Measurements from ENCODE around the gene C1orf35.
A peak's percentile ranks its signal among the peaks of the same experiment; 100 is the strongest.
"Not testable (repeated sequence)": the region's sequence is repeated elsewhere in the genome, so short reads cannot be mapped to it uniquely, and the experiment has no call there.

Gene C1orf35

GRCh38 chr1:228142155-228142691 is 39.1 kb upstream of the C1orf35 start:
- DNase-seq, result no peak

- DNase-seq, result no peak
Observed at GRCh38 chr1:228141226-228142044, 38.3 kb upstream of the C1orf35 start.

DNA sequence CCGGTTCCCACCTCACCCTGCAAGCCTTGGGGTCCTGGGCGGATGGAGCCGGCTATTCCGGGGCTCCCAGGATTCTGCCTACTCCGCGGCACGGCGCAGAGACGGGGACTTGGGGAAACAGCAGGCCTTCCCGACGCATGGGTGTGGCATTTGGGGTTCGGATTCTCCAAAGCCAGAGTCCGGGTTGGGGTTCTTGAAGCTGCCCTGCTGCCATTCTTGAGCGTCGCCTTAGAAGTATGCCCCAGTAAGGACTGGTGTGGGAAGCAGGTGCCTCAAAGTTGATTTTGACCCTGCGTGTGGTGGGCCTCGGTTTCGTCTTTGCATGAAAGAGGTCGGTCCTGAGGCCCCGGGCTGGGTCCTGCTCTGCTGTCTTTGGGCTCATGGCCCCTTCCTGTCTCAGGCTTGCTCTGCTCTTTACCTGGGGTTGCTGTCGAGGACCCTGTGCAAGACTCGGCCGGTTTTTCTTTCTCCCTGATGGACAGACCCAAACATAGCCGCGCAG is 37.6 kb upstream of the C1orf35 start:
- DNase-seq, result no peak

DNA sequence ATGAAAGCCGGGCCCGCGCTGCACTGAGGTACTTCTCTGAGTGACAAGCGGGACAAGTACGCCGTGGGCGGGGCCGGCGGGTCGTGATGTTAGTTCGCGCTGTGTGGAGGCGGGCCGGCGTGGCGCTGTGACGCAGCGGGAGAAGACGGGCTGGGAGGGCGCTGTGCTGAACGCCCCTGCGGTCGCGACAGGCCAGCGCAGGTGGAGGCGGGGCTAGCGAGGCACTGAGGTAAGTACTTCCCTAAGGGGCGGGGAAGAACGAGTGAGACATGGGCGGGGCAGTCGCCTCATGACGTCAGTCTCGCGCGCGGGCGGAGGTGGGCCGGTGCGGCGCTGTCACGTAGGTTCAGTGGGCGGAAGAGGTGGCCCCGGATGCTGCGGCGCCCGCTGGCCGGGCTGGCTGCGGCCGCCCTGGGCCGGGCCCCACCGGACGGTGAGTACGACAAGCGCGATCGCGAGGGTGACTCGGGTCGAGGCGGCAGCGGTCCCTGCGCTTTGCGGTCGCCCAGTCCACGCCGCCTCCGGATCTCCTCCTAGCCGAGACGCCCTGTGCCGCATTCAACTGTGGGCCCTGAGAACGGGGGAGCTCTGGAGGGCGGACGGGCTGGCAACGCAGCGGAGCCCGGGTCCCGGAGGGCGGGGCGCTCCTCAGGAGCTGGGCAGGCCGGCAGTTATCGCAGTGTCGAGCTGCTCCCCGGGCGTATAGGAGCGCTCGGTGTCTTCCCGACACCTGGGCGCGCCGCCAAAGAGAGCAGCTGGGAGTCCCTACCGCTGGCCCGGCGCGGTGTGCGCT is 37.0 kb upstream of the C1orf35 start, which contains the start of gene GUK1:
Gene GUK1, plus strand, starts transcription at position 349 of the 793 bp plus-strand sequence. Its CDS starts 24 bp downstream, at position 373.
- peak; percentile 99 for DNase-seq

DNA sequence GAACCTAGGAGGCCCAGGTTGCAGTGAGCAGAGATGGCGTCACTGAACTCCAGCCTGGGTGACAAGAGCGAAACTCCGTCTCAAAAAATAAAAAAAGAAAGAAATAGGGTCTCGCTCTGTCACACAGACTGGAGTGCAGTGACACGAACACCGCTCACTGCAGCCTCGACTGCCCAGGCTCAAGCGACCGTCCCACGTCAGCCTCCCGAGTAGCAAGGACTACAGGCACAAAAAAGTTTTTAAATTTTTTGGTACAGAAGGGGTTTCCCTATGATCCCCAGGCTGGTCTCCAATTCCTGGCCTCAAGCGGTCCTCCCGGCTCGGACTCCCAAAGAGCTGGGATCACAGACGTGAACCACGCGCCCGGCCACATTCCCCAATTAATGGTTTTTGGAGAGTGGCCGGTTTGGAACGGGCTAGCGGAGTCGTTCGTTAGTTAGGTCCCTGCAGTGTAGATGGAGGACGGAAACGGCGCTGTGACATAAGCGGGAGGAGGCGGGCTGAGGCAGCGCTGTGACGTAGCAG is 36.3 kb upstream of the C1orf35 start:
- DNase-seq, result no peak

DNA sequence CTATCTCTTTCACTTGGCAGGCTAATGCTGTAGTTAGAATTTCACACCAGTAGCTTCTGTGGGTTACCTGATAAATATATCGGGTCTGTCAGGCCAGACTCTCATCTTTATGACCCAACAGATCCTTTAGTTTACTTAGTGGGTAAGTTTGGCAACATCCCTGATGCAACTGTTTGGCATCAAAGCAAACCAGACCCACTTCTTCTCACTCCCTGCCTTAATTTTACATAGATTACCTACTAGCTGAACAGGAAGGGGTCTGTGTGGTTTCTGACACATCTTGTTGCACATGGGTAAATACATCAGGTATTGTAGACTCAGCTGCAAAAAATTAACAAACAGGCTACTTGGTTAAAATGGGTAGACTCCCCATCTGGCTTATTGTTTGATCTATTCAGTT is 33.8 kb upstream of the C1orf35 start:
- DNase-seq, result no peak

GRCh38 chr1:228134591-228134990 is 31.5 kb upstream of the C1orf35 start:
- DNase-seq, result no peak

DNA sequence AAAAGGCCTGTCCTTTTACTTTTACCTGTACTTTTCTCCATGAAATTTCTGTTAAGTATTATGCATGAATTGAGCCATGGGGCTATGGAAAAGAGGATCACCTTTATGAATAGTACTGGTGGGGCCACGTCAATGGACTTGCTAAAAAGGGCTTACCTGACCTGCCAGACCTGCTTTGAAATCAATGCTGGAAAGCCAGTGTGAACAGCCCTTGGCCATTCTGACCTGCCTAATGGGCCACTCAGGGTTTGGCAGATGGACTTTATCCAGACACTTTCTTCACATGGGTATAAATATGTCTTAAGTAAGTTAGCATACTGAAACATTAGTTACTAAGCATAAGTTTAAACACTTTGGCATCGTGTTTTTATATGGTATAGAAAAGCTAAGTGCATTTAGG is 28.6 kb upstream of the C1orf35 start:
- no peak for DNase-seq

DNA sequence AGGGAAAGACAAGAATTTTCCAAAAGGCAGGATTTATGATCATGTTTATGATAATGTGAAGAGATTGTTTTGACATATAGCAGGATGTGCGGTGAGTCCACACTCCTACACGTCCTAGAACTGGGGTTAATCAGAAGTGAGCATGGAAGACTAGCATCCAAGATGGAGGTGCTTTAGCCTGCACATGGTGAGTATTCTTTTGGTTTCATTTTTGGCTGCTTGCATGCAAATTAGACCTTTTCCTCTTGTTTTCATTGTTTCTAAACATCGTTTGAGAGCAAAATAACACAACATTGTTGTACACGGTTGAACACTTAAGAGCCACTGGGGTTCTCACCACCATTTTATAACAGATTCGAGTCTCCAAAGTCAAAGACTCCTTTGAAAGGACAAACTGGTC is 22.1 kb upstream of the C1orf35 start:
- DNase-seq, result no peak

DNA sequence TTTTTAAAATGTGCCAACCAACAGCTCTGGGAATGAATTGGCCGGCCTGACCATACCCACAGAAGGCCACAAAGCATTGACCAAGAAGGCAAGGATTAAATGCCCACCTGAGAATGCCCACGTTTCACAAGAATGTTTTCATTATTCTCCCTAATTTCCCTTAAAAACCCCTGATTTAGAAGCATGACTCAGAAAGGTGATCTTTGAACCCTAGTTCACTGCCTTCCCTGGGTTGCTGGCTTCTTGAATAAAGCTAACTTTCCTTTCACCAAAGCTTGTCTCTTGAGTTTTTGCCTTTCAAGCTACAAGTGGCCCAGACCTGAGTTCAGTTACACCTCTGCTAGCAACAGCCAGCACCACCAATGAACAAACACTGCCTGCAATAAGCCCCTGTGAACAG is 20.4 kb upstream of the C1orf35 start:
- DNase-seq, result no peak

- DNase-seq, result no peak
Observed at GRCh38 chr1:228122921-228123441, 19.9 kb upstream of the C1orf35 start.

DNA sequence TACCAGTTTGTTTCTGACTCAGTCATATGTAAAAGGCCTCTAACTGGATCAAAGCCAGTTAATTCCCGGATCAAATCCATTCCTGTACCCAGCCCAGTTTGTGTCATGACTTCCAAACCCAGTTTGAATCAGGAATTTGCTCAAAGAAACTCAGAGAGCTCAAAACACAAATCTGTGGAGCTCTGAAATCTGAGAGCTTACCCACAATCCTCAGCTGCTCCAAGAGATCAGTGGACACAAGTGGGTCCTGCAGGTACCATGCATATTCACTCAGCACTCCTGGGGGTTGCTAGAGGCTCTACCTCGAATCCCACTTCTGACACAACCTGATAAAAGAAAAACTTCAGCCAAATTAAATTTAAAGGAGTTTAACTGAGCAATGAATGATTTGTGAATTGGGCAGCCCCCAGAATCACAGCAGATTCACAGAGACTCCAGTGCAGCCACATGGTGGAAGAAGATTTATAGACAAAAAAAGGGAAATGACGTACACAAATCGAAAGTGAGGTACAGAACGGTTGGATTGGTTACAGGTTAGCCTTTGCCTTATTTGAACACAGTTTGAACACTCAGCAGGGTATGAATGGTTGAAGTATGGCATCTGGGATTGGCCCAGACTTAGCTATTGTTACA is 17.8 kb upstream of the C1orf35 start:
- DNase-seq, result no peak

DNA sequence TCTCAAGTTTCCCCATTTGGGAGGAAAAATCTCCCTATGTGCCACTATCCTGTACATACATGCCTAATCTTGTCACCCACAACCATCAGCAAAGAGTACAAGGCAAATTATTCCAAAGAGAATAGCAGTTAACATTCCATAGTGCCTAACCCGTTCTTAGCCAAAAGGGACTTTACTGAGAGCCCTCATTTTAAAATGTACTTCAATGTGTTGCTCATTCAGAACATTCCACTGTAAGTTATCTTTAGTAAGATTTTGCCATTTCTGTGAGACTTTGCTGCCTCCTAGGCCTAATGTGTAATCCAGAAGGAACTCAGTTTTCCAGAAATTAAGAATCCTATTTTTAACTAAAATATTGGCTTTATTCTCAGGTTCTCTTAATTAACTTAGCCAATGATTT is 17.2 kb upstream of the C1orf35 start:
- DNase-seq, result no peak

GRCh38 chr1:228118040-228118439 is 14.9 kb upstream of the C1orf35 start:
- DNase-seq, result no peak

DNA sequence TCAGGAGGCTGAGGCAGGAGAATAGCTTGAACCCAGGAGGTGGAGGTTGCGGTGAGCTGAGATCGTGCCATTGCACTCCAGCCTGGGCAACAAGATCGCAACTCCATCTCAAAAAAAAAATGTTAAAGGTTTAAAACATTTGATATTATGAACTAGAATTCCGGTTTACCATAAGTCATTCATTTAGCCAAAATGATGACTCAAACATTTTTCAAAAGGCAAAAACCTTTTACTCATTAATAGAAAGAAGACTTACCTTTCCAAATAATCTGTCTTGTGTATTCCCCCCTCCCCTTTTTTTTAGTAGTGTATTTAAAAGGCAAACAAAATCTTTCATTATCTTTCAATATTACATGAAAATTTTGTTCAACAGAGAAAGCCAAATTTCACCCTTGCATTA is 14.2 kb upstream of the C1orf35 start:
- DNase-seq, result no peak

GRCh38 chr1:228114827-228115226 is 11.7 kb upstream of the C1orf35 start:
- no peak for DNase-seq

GRCh38 chr1:228112617-228113016 is 9.5 kb upstream of the C1orf35 start:
- no peak for DNase-seq

DNA sequence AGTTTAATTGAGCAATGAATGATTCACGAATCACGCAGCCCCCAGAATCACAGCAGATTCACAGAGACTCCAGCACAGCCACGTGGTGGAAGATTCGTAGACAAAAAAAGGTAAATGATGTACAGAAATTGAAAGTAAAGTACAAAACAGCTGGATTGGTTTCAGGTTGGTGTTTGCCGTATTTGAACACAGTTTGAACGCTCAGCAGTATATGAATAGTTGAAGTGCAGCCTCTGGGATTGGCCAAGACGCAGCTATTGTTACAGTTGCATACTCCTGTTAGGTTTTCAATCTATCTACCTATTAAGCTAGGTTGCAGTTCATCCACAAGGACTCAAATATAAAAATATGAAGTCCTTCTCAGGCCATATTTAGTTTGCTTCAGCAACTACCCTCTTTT is 9.0 kb upstream of the C1orf35 start:
- DNase-seq, result no peak

GRCh38 chr1:228111315-228111714 is 8.2 kb upstream of the C1orf35 start:
- not testable (repeated sequence) for DNase-seq

- no peak for DNase-seq
Observed at GRCh38 chr1:228110556-228110955, 7.4 kb upstream of the C1orf35 start.

DNA sequence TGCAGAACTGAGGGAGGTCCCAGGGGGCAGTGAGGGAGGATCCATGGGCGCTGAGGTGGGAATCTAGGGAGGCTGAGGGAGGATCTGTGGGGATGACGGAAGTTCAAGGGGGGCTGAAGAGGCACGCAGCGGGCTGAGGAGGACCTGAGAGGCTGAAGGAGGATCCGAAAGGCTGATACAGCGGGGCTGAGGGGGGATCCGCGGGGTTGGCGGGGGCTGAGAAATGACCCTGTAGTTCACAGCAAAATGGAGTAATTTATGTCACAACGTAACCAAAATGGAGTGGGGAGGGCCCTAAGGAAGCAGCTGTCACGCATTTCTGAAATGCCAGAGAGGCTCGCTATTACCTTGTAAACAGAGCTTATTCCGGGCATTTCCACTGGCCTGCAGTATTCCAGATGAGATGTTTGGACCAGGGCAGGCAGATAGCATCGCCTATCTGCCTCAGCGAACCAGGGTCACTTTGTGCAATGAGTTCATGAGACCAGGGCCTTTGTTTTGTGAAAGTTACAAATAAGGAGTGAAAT is 6.9 kb upstream of the C1orf35 start:
- DNase-seq, result peak; percentile 37

Data from NCI-H1092 treated with DMSO at 0.1 percent for 48 hours (cell line).